Stimulated activated CD4-positive, alpha-beta T cell treated with anti-CD3 and anti-CD28 coated beads, Interleukin-2, amount 100 ng/mL, for 24 hours (primary cell): Measurements from ENCODE around the gene PACSIN1.

Experiments
- DNase-seq, 2 donors: peaks; one replicate each; pipeline ENCODE4 v3.0.0-alpha.2; 2020

Gene PACSIN1

GRCh38 chr6:34528996-34529664 lies 63.3 kb downstream of the PACSIN1 start:
- DNase-seq, result no peak

- DNase-seq, result no peak
These were observed 63.9 kb downstream of the PACSIN1 start for GRCh38 chr6:34529665-34530327.

- DNase-seq, result no peak
These were observed 65.0 kb downstream of the PACSIN1 start for GRCh38 chr6:34530753-34531365.

GRCh38 chr6:34531580-34532201 lies 65.8 kb downstream of the PACSIN1 start:
- peak; percentile 15 to 23 for DNase-seq

- no peak for DNase-seq
These were observed 66.4 kb downstream of the PACSIN1 start for GRCh38 chr6:34532230-34532629.

- no peak for DNase-seq
These were observed 68.3 kb downstream of the PACSIN1 start for GRCh38 chr6:34534146-34534545.

GRCh38 chr6:34534656-34535055 lies 68.8 kb downstream of the PACSIN1 start:
- no peak for DNase-seq

- no peak for DNase-seq
These were observed 69.3 kb downstream of the PACSIN1 start for GRCh38 chr6:34535199-34535598.

- no peak for DNase-seq
These were observed 69.8 kb downstream of the PACSIN1 start for GRCh38 chr6:34535646-34536045.

GRCh38 chr6:34536251-34536958 lies 70.5 kb downstream of the PACSIN1 start:
- DNase-seq, result no peak

- DNase-seq, result no peak
These were observed 71.3 kb downstream of the PACSIN1 start for GRCh38 chr6:34536959-34537848.

- DNase-seq, result no peak
These were observed 72.2 kb downstream of the PACSIN1 start for GRCh38 chr6:34537922-34538550.

- no peak for DNase-seq
These were observed 72.7 kb downstream of the PACSIN1 start for GRCh38 chr6:34538581-34538980.

GRCh38 chr6:34539181-34539580 lies 73.3 kb downstream of the PACSIN1 start:
- DNase-seq, result no peak

GRCh38 chr6:34540222-34540621 lies 74.3 kb downstream of the PACSIN1 start:
- DNase-seq, result no peak

GRCh38 chr6:34540841-34541240 lies 75.0 kb downstream of the PACSIN1 start:
- no peak for DNase-seq

GRCh38 chr6:34543421-34543820 lies 77.5 kb downstream of the PACSIN1 start:
- DNase-seq, result no peak

GRCh38 chr6:34544052-34544604 lies 78.3 kb downstream of the PACSIN1 start:
- no peak for DNase-seq

GRCh38 chr6:34544776-34545471 lies 79.0 kb downstream of the PACSIN1 start:
- no peak for DNase-seq

- no peak for DNase-seq
These were observed 80.9 kb downstream of the PACSIN1 start for GRCh38 chr6:34546551-34547321.
